Activated CD8-positive, alpha-beta T cell treated with anti-CD3 and anti-CD28 coated beads, Interleukin-2, amount 10 ng/mL, durations not matched to agents 7 days and 5 days (primary cell): ENCODE measurements around the gene TMEM164. TPM values are rescaled to one million over a fixed set of nuclear protein-coding genes. Genes with fewer than 3 reads are reported as not detected.
"Not testable (repeated sequence)": the region's sequence is repeated elsewhere in the genome, so short reads cannot be mapped to it uniquely, and the experiment has no call there.

Source experiments
- ATAC-seq: fragments of 150-1000 bp; cut with Tn5 transposase; one replicate; pipeline ENCODE4 v1.10.0; 2021; ENCODE audit warnings: moderate library complexity
- CTCF ChIA-PET: fragments of 350-600 bp; sonication (Branson Sonifier 250); formaldehyde crosslinking; loops from one replicate; lab custom pipeline; 2021; ENCODE audit warnings: antibody characterized with exemption; lab: Charles Lee
- POLR2A ChIA-PET: fragments of 350-600 bp; sonication (Branson Sonifier 250); formaldehyde crosslinking; loops from one replicate; lab custom pipeline; 2021; ENCODE audit warnings: antibody characterized with exemption; lab: Charles Lee
- DNase-seq: peaks from one replicate; pipeline ENCODE4 v3.0.0-alpha.2; 2020
- H3K27ac Mint-ChIP-seq: one replicate; pipeline ENCODE4 v1.8.0; 2021; ENCODE audit warnings: mild to moderate bottlenecking, mixed read lengths
- H3K27me3 Mint-ChIP-seq: one replicate; pipeline ENCODE4 v1.8.0; 2021; ENCODE audit warnings: low read depth, mixed read lengths
- H3K36me3 Mint-ChIP-seq: one replicate; pipeline ENCODE4 v1.8.0; 2021; ENCODE audit warnings: low read depth, mixed read lengths
- H3K4me1 Mint-ChIP-seq: one replicate; pipeline ENCODE4 v1.8.0; 2021; ENCODE audit warnings: low read depth, mixed read lengths
- H3K4me3 Mint-ChIP-seq: one replicate; pipeline ENCODE4 v1.8.0; 2021; ENCODE audit warnings: mild to moderate bottlenecking, mixed read lengths
- H3K9me3 Mint-ChIP-seq: one replicate; pipeline ENCODE4 v1.8.0; 2022; ENCODE audit warnings: mixed read lengths; ENCODE audit not compliant: insufficient read depth
- total RNA-seq, 2 experiments: library from RNA; stranded (reverse); gene quantifications; one replicate each; pipeline ENCODE4 v1.2.3, GENCODE V29; 2021

The TMEM164 gene
- 10 to 100 TPM; 17.5 to 24.1 TPM for total RNA-seq

GRCh38 chrX:110002300-110003166, at the start of gene TMEM164:
TMEM164 (plus strand) TSS chrX:110003114; CDS start chrX:110003775, 661 bp downstream.
- Mint-ChIP-seq H3K27ac (peak within 1 kb of the TSS; percentile 91), H3K4me1 (peaks cover 42% of the 10 kb centered on the region), H3K27me3 (no peaks in the 10 kb centered on the region), H3K9me3 (no peaks in the 10 kb centered on the region), H3K36me3 (peaks cover 11% of the 10 kb centered on the region), H3K4me3 (peak within 1 kb of the TSS; percentile 81)
- ChIA-PET POLR2A (interaction anchor here (1.0 to 2.1 kb wide), 2 partner anchors 8 to 12 kb away, joined by 4 to 14 read pairs; no protein-coding TSS in a partner anchor), CTCF (interaction anchor here (1.1 kb wide), 1 partner anchor 12 kb away, joined by 3 read pairs; no protein-coding TSS in a partner anchor)
- DNase-seq (peak; percentile 88), ATAC-seq (peak; percentile 83)

DNA sequence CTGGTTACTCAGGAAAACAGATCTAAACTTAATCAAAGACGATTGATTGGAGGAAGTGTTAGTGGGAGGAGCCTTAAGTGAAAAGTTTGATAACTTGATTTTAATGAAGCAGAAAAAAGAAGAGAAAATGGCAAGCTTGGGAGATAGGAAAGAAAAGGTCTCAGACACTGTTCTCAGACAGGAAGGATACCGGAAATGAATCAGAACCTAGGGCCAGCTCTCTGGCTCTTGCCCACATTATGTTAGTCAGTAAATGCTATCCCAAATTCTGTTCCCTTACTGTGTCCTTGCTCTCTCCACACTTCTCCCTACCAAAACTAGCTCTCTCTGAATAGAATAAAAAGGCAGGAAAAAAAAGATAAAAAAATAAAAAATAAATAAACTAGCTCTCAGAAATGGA, 48.6 kb upstream of the TMEM164 start:
- DNase-seq (no peak), ATAC-seq (no peak)
- Mint-ChIP-seq H3K4me1 (peaks cover 25% of the 10 kb centered on the region), H3K9me3 (no peaks in the 10 kb centered on the region), H3K36me3 (no peaks in the 10 kb centered on the region), H3K27me3 (no peaks in the 10 kb centered on the region), H3K27ac (no peak overlapping the region), H3K4me3 (no peak overlapping the region)
- ChIA-PET CTCF (interaction anchor here (2.1 kb wide), 1 partner anchor 63 kb away, joined by 5 read pairs; no protein-coding TSS in a partner anchor), POLR2A (no interaction called here)

GRCh38 chrX:109954955-109955354, 48.0 kb upstream of the TMEM164 start:
- H3K36me3 Mint-ChIP-seq, result no peaks in the 10 kb centered on the region
- H3K27ac Mint-ChIP-seq, result no peak overlapping the region
- POLR2A ChIA-PET, result no interaction called here
- ATAC-seq (no peak), DNase-seq (no peak)
- no peaks in the 10 kb centered on the region for H3K9me3 Mint-ChIP-seq
- no peak overlapping the region for H3K4me3 Mint-ChIP-seq
- peaks cover 29% of the 10 kb centered on the region for H3K4me1 Mint-ChIP-seq
- CTCF ChIA-PET, result interaction anchor here (2.1 kb wide), 1 partner anchor 64 kb away, joined by 5 read pairs; no protein-coding TSS in a partner anchor
- H3K27me3 Mint-ChIP-seq, result no peaks in the 10 kb centered on the region

DNA sequence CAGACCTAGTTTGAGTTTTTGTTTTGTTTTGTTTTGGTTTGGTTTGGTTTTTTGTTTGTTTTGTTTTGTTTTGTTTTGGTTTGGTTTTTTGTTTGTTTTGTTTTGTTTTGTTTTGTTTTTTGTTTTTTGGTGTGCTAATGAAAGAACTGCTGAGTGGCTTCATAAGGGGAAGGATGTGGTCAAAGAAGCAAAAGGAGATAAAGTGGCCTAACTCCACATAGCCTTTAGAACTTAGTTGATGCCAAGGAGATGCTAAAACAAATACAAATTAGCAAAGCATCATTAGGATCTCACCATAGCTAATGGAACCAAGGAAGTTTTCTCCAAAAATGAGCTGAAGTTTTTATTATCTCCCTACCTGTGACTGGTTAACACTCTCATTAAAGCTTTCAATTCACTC, 44.6 kb upstream of the TMEM164 start:
- DNase-seq, result no peak
- no peak for ATAC-seq
- ChIA-PET CTCF (no interaction called here), POLR2A (no interaction called here)
- Mint-ChIP-seq H3K36me3 (no peaks in the 10 kb centered on the region), H3K4me3 (no peak overlapping the region), H3K27me3 (no peaks in the 10 kb centered on the region), H3K27ac (peak overlapping the region; percentile 35), H3K9me3 (no peaks in the 10 kb centered on the region), H3K4me1 (peaks cover 28% of the 10 kb centered on the region)

- Mint-ChIP-seq H3K27ac (peak overlapping the region; percentile 46), H3K4me1 (peaks cover 18% of the 10 kb centered on the region), H3K4me3 (no peak overlapping the region), H3K9me3 (no peaks in the 10 kb centered on the region), H3K36me3 (no peaks in the 10 kb centered on the region), H3K27me3 (no peaks in the 10 kb centered on the region)
- CTCF ChIA-PET, result no interaction called here
- DNase-seq (peak; percentile 20), ATAC-seq (no peak)
- POLR2A ChIA-PET, result no interaction called here
Observed at GRCh38 chrX:109959356-109959871, 43.5 kb upstream of the TMEM164 start.

DNA sequence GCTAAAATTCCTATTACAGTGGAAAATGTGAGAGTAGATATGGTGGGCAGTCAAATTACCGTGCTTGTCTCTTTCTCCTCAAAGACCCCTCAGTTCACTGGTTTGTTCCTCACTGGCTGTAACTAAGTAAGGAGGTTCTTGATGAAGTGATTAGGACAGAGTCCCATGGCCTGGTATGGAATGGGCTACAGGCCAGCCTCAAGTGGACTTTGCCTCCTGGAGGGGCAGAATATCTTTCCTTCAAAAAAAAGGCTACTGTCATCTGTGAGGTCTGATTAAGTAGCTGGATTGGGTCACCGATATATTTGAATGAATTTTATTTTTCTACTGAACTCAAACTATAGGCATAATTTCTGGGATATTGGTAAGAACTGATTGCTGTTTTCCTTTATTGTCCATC, 38.5 kb upstream of the TMEM164 start:
- H3K36me3 Mint-ChIP-seq, result no peaks in the 10 kb centered on the region
- no peak overlapping the region for H3K4me3 Mint-ChIP-seq
- CTCF ChIA-PET, result no interaction called here
- POLR2A ChIA-PET, result no interaction called here
- peaks cover 4% of the 10 kb centered on the region for H3K4me1 Mint-ChIP-seq
- H3K27ac Mint-ChIP-seq, result no peak overlapping the region
- DNase-seq (no peak), ATAC-seq (no peak)
- no peaks in the 10 kb centered on the region for H3K27me3 Mint-ChIP-seq
- H3K9me3 Mint-ChIP-seq, result no peaks in the 10 kb centered on the region

DNA sequence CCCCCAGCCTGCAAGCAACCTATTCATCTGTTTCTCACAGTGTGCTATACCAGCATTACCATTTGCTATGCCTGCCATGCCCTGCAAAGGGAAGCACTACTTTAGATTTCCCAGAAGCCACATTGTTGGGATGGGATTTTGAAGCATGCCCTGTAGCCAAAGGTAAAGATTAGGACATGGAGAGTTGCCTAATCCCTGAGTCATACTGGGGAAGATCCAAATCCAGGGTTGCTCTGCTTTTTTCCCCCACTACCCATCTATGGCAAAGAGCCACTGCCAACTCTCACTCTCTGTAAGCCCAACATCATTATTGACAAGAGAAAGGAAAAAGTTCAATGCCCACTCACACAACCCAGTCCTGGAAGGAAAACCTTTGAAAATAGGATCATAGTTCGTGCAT, 36.7 kb upstream of the TMEM164 start:
- DNase-seq (no peak), ATAC-seq (no peak)
- no peak overlapping the region for H3K4me3 Mint-ChIP-seq
- no peak overlapping the region for H3K27ac Mint-ChIP-seq
- H3K4me1 Mint-ChIP-seq, result no peaks in the 10 kb centered on the region
- no peaks in the 10 kb centered on the region for H3K9me3 Mint-ChIP-seq
- no peaks in the 10 kb centered on the region for H3K36me3 Mint-ChIP-seq
- POLR2A ChIA-PET, result no interaction called here
- H3K27me3 Mint-ChIP-seq, result no peaks in the 10 kb centered on the region
- CTCF ChIA-PET, result no interaction called here

GRCh38 chrX:109967156-109967555, 35.8 kb upstream of the TMEM164 start:
- Mint-ChIP-seq H3K4me1 (no peaks in the 10 kb centered on the region), H3K27ac (no peak overlapping the region), H3K9me3 (no peaks in the 10 kb centered on the region), H3K36me3 (no peaks in the 10 kb centered on the region), H3K4me3 (no peak overlapping the region), H3K27me3 (no peaks in the 10 kb centered on the region)
- ChIA-PET CTCF (no interaction called here), POLR2A (no interaction called here)
- no peak for DNase-seq
- ATAC-seq, result no peak

DNA sequence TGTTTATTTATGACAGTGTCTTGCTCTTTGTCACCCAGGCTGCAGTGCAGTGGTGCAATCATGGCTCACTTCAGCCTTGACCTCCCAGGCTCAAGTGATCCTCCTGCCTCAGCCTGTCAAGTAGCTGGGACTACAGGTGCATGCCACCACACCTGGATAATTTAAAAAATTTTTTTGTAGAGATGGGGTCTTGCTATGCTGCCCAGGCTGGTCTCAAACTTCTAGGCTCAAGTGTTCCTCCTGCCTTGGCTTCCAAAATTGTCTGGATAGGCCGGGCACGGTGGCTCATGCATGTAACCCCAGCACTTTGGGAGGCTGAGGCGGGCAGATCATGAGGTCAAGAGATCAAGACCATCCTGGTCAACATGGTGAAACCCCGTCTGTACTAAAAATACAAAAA, 32.1 kb upstream of the TMEM164 start:
- H3K4me3 Mint-ChIP-seq, H3K9me3 Mint-ChIP-seq, ATAC-seq, DNase-seq, H3K36me3 Mint-ChIP-seq, H3K27ac Mint-ChIP-seq, POLR2A ChIA-PET, H3K27me3 Mint-ChIP-seq: not testable (repeated sequence)
- peaks cover 13% of the 10 kb centered on the region for H3K4me1 Mint-ChIP-seq
- CTCF ChIA-PET, result interaction anchor here (1.4 kb wide), 1 partner anchor 20 kb away, joined by 3 read pairs; no protein-coding TSS in a partner anchor

- Mint-ChIP-seq H3K36me3 (no peaks in the 10 kb centered on the region), H3K4me3 (no peak overlapping the region), H3K27ac (peak overlapping the region; percentile 30), H3K4me1 (peaks cover 17% of the 10 kb centered on the region), H3K27me3 (peaks cover 5% of the 10 kb centered on the region), H3K9me3 (no peaks in the 10 kb centered on the region)
- ChIA-PET CTCF (interaction anchor here (1.3 kb wide), 1 partner anchor 118 kb away, joined by 3 read pairs; no protein-coding TSS in a partner anchor), POLR2A (interaction anchor here (0.6 kb wide), 1 partner anchor 45 kb away, joined by 3 read pairs; no protein-coding TSS in a partner anchor)
- ATAC-seq, result peak; percentile 53
- no peak for DNase-seq
Observed at GRCh38 chrX:109974906-109975655, 27.8 kb upstream of the TMEM164 start.

- H3K36me3 Mint-ChIP-seq, H3K9me3 Mint-ChIP-seq, H3K4me3 Mint-ChIP-seq, CTCF ChIA-PET, H3K27me3 Mint-ChIP-seq, DNase-seq, H3K27ac Mint-ChIP-seq, POLR2A ChIA-PET, ATAC-seq: not testable (repeated sequence)
- peaks cover 16% of the 10 kb centered on the region for H3K4me1 Mint-ChIP-seq
Observed at GRCh38 chrX:109985210-109985609, 17.7 kb upstream of the TMEM164 start.
